HepG2 (cell line): ENCODE data around the gene MAP3K5. TPM values are rescaled to one million over a fixed set of nuclear protein-coding genes. Genes with fewer than 3 reads are reported as not detected.

Source experiments
- ATAC-seq: fragments of 200-7000 bp; cut with Tn5 transposase; 3 replicates; pipeline ENCODE4 v1.9.1; 2020; ENCODE audit warnings: mild to moderate bottlenecking, moderate library complexity
- BruUV-seq: library from RNA; stranded (reverse); fragments of 400-500 nt; replicated peaks from 2 replicates; lab custom pipeline; 2021; lab: Mats Ljungman, UMichigan
- CTCF ChIA-PET: fragments of 300-600 bp; formaldehyde crosslinking; extraction: SDS; loops from one replicate; lab custom pipeline; 2021; ENCODE audit warnings: low total read pairs, inconsistent platforms, low intra/inter-chr PET ratio; lab: Yijun Ruan, JAX
- POLR2A ChIA-PET: fragments of 350-600 bp; sonication (Branson Sonifier 250); formaldehyde crosslinking; loops from one replicate; lab custom pipeline; 2020; ENCODE audit warnings: antibody characterized with exemption, inconsistent platforms; lab: Yijun Ruan, JAX
- DNase-seq: peaks from one replicate; pipeline ENCODE4 v3.0.0-alpha.2; 2015; ENCODE audit warnings: low spot score
- FAIRE-seq: peaks from 3 replicates; lab custom pipeline; 2011; peaks lifted over from hg19 to GRCh38; lab: Jason Lieb, UNC
- H2AFZ ChIP-seq: one replicate; pipeline ENCODE4 v1.6.1; 2011; ENCODE audit warnings: low read length, inconsistent platforms
- H3K27ac ChIP-seq: fragments of 300-600 bp; 3 replicates; pipeline ENCODE4 v1.8.0; 2011; ENCODE audit warnings: mixed run types, mild to moderate bottlenecking, mixed read lengths, low read length, inconsistent platforms; ENCODE audit not compliant: insufficient read depth; ENCODE audit errors: extremely low read length
- H3K27me3 ChIP-seq, 2 experiments: fragments of 200-600 bp in 1 of 2; 2 replicates in 1 of 2; 3 replicates in 1 of 2; pipeline versions ENCODE4 v1.6.0 to v1.8.0; 2011; ENCODE audit warnings: low read length in 2 of 2, mild to moderate bottlenecking in 2 of 2, moderate library complexity in 2 of 2, inconsistent platforms in 1 of 2; ENCODE audit not compliant: insufficient read depth in 2 of 2, control insufficient read depth in 1 of 2
- H3K36me3 ChIP-seq, 2 experiments: fragments of 200-600 bp in 1 of 2; replicated peaks in 1 of 2; 2 replicates in 1 of 2; 3 replicates in 1 of 2; pipeline versions ENCODE4 v1.5.1 to v1.8.0; 2011; ENCODE audit warnings: low read length in 2 of 2, inconsistent platforms in 1 of 2; ENCODE audit not compliant: insufficient read depth in 2 of 2, control insufficient read depth in 1 of 2
- H3K4me1 ChIP-seq: 2 replicates; pipeline ENCODE4 v1.5.1; 2012; ENCODE audit warnings: low read length, inconsistent platforms; ENCODE audit not compliant: insufficient read depth
- H3K4me2 ChIP-seq: 2 replicates; pipeline ENCODE4 v1.6.0; 2011; ENCODE audit warnings: low read depth, low read length, inconsistent platforms
- H3K4me3 ChIP-seq, 3 experiments: fragments of 200-600 bp in 1 of 3; sonication (generic), shearing (Covaris generic) in 1 of 3; replicated peaks in 1 of 3; 2 replicates each; pipeline ENCODE4 v1.5.1; 2011 to 2016; ENCODE audit warnings: low read length in 3 of 3, inconsistent platforms in 2 of 3, low read depth in 2 of 3, mild to moderate bottlenecking in 2 of 3, control low read depth in 1 of 3, mixed read lengths in 1 of 3; ENCODE audit not compliant: insufficient read depth in 1 of 3
- H3K79me2 ChIP-seq: one replicate; pipeline ENCODE4 v1.6.1; 2011; ENCODE audit warnings: low read length, inconsistent platforms; ENCODE audit not compliant: insufficient read depth
- H3K9ac ChIP-seq: 2 replicates; pipeline ENCODE4 v1.6.0; 2011; ENCODE audit warnings: mild to moderate bottlenecking, low read depth, low read length, inconsistent platforms; ENCODE audit not compliant: insufficient read depth
- H3K9me3 ChIP-seq: 2 replicates; pipeline ENCODE4 v1.5.1; 2012; ENCODE audit warnings: mild to moderate bottlenecking, low read length
- H4K20me1 ChIP-seq: 2 replicates; pipeline ENCODE4 v1.6.0; 2011; ENCODE audit warnings: inconsistent platforms, mild to moderate bottlenecking, low read length, moderate library complexity; ENCODE audit not compliant: insufficient read depth
- BHLHE40 ChIP-seq: IDR thresholded peaks from 2 replicates; pipeline ENCODE4 v1.6.1; 2011; ENCODE audit warnings: low read length, improper control_type of control experiment
- FOSL2 ChIP-seq: sonication (generic); formaldehyde crosslinking; IDR thresholded peaks from 2 replicates; pipeline ENCODE4 v1.4.0; 2020; ENCODE audit warnings: missing genetic modification reagents
- LCORL ChIP-seq, 2 experiments: fragments of 450-650 bp in 1 of 2; sonication (generic) in 1 of 2; formaldehyde crosslinking in 1 of 2; IDR thresholded peaks; 2 replicates each; pipeline versions ENCODE4 v1.5.0 to v1.6.1; 2017 to 2020; ENCODE audit warnings: antibody characterized with exemption in 1 of 2, missing genetic modification reagents in 1 of 2
- MNT ChIP-seq: fragments of 450-650 bp; IDR thresholded peaks from 2 replicates; pipeline ENCODE4 v1.6.1; 2016
- NR2C2 ChIP-seq: sonication (generic); formaldehyde crosslinking; IDR thresholded peaks from 2 replicates; pipeline ENCODE4 v1.4.0; 2020; ENCODE audit warnings: missing genetic modification reagents, mild to moderate bottlenecking, moderate library complexity, borderline replicate concordance
- NR2F6 ChIP-seq, 2 experiments: IDR thresholded peaks; 2 replicates each; pipeline ENCODE4 v1.6.1; 2016; ENCODE audit warnings: antibody characterized with exemption in 1 of 2, mild to moderate bottlenecking in 1 of 2
- PHF8 ChIP-seq: sonication (generic); formaldehyde crosslinking; IDR thresholded peaks from 2 replicates; pipeline ENCODE4 v1.5.0; 2020; ENCODE audit warnings: missing genetic modification reagents
- SOX13 ChIP-seq, 3 experiments: fragments of 450-650 bp in 1 of 3; sonication (generic) in 1 of 3; formaldehyde crosslinking in 1 of 3; IDR thresholded peaks in 2 of 3; conservative IDR thresholded peaks in 1 of 3; 2 replicates each; pipeline versions ENCODE4 v1.5.0 to v1.6.1; 2016 to 2020; ENCODE audit warnings: antibody characterized with exemption in 1 of 3, mild to moderate bottlenecking in 1 of 3, missing compliant biosample characterization in 1 of 3, missing genetic modification reagents in 1 of 3, moderate library complexity in 1 of 3
- ZNF24 ChIP-seq: fragments of 450-650 bp; IDR thresholded peaks from 2 replicates; pipeline ENCODE4 v1.6.1; 2017; ENCODE audit warnings: antibody characterized with exemption, mild to moderate bottlenecking
- ZNF563 ChIP-seq: sonication (generic); formaldehyde crosslinking; IDR thresholded peaks from 2 replicates; pipeline ENCODE4 v1.8.0; 2022; ENCODE audit warnings: mild to moderate bottlenecking, moderate library complexity, missing genetic modification reagents
- WGBS: methylation state at CpG from one replicate; pipeline ENCODE4 v1.1.6; 2017; ENCODE audit warnings: low lambda C conversion rate; 5-methylcytosine and 5-hydroxymethylcytosine counted together
- in situ Hi-C: cut with HindIII; loops from 2 replicates; pipeline ENCODE4 v1.10.0; 2017; ENCODE audit warnings: low pct_unique_long_range_greater_than_20kb; ENCODE audit not compliant: extremely low pct_ligation_motif_present
- intact Hi-C: fragments of 100-400 bp; cut with micrococcal nuclease; formaldehyde crosslinking; loops from one replicate; pipeline ENCODE4 v1.10.0; 2022; ENCODE audit not compliant: unreplicated experiment
- polyA plus RNA-seq, 8 experiments: library from polyadenylated mRNA; depleted of rRNA in 3 of 8; stranded (reverse) in 7 of 8; unstranded in 1 of 8; fragments of >200 nt; fragmentation: Illumina TruSeq in 4 of 8; extraction: Trizol in 4 of 8; gene quantifications; 2 replicates each; pipeline versions ENCODE4 v1.2.1 to v1.2.3, GENCODE V29; 2011 to 2016; ENCODE audit warnings: low read depth in 4 of 8, missing spikeins in 1 of 8, mixed read lengths in 1 of 8; ENCODE audit not compliant: insufficient read depth in 1 of 8
- total RNA-seq, 5 experiments: library from RNA; depleted of rRNA; stranded (reverse); fragments of >200 nt; fragmentation: Illumina TruSeq; extraction: Trizol; gene quantifications; 2 replicates each; pipeline ENCODE4 v1.2.3, GENCODE V29; 2016; ENCODE audit warnings: low read depth in 1 of 5

Gene MAP3K5
- total and polyA plus RNA-seq, 2 of the 13 experiments (the other 11 are each of a cell fraction or from before 2014, with no cell fraction given): not detected

DNA sequence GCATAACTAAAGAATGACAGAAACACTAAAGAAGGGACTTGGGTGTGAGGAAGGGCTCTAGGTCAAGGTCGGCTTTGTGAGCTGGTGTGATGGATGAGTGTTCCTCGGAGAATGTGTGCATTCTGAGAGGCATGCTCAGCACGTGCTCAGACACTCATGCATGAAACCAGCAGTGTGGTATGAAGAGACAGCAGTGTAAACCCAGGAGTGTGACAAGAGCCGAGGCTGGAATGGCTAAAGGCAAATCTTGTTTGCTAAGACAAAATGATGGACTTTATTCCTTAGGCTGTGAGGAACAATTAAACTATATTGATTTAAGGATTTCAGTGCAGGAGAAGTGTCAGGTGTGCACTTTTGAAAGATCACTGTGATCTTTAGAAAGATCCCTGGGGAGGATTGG is 134.6 kb downstream of the MAP3K5 start:
- Histone ChIP-seq H3K4me2 (no peak overlapping the region), H3K79me2 (no peaks in the 10 kb centered on the region), H3K4me3 (no peak overlapping the region), H3K9me3 (no peaks in the 10 kb centered on the region), H3K9ac (no peak overlapping the region), H3K27me3 (peaks cover 0 to 5% of the 10 kb centered on the region in 2 experiments; a peak in 1 of 5 replicates), H2AFZ (no peak overlapping the region), H4K20me1 (no peaks in the 10 kb centered on the region), H3K36me3 (no peaks in the 10 kb centered on the region), H3K4me1 (no peaks in the 10 kb centered on the region), H3K27ac (no peak overlapping the region)
- no peak for FAIRE-seq
- POLR2A ChIA-PET: no interaction called here
- CTCF ChIA-PET: no interaction called here
- TF ChIP-seq ZNF563 (CRISPR knock-in tag): no peak
- TF ChIP-seq BHLHE40: peak; percentile 78
- TF ChIP-seq ZNF24: no peak
- no peak for TF ChIP-seq SOX13 (IDR thresholded peaks at IDR 0.05)
- TF ChIP-seq SOX13 (CRISPR knock-in tag; conservative IDR thresholded peaks at IDR 0.05 in 1 of 2, IDR thresholded peaks at IDR 0.05 in 1 of 2): 0 out of 4 replicates have a peak, but pooled peaks of 1 of the 2 experiments have one; percentile 13
- TF ChIP-seq PHF8 (CRISPR knock-in tag): no peak
- no peak for TF ChIP-seq LCORL (IDR thresholded peaks at IDR 0.05)
- no peak for TF ChIP-seq LCORL (CRISPR knock-in tag; IDR thresholded peaks at IDR 0.05)
- peak; percentile 47 for TF ChIP-seq FOSL2 (CRISPR knock-in tag)
- no peak for TF ChIP-seq NR2F6 (IDR thresholded peaks at IDR 0.05)
- TF ChIP-seq NR2F6 (CRISPR knock-in tag; IDR thresholded peaks at IDR 0.05): no peak
- TF ChIP-seq NR2C2: no peak
- TF ChIP-seq MNT: 0 out of 2 replicates have a peak, but pooled peaks have one; percentile 26
- no peak for DNase-seq
- WGBS: 3% methylated on average over 4 of the region's 4 CpGs
- intact Hi-C loops (no loop called here), in situ Hi-C loops (no loop called here)
- ATAC-seq: no peak
- no TSS peak for BruUV-seq
